CD4-positive, alpha-beta T cell treated with Interleukin-12 subunit alpha and Interleukin-12 subunit beta, for 1 hour (primary cell): Measurements from ENCODE around the gene MRRF.

Source experiments
- DNase-seq: peaks from one replicate; pipeline ENCODE4 v3.0.0-alpha.2; 2020

Gene MRRF

GRCh38 chr9:122333169-122333808, 68.6 kb downstream of the MRRF start:
- DNase-seq: no peak

GRCh38 chr9:122334916-122335315, 70.2 kb downstream of the MRRF start:
- no peak for DNase-seq

GRCh38 chr9:122336189-122336588, 71.5 kb downstream of the MRRF start:
- no peak for DNase-seq

GRCh38 chr9:122336866-122337555, 72.3 kb downstream of the MRRF start:
- no peak for DNase-seq

- DNase-seq: no peak
Measured at GRCh38 chr9:122337556-122337929, 72.9 kb downstream of the MRRF start.

- DNase-seq: no peak
Measured at GRCh38 chr9:122338536-122338935, 73.9 kb downstream of the MRRF start.

GRCh38 chr9:122338994-122339393, 74.3 kb downstream of the MRRF start:
- DNase-seq: no peak

- no peak for DNase-seq
Measured at GRCh38 chr9:122339579-122339978, 74.9 kb downstream of the MRRF start.

- no peak for DNase-seq
Measured at GRCh38 chr9:122340161-122340560, 75.5 kb downstream of the MRRF start.

GRCh38 chr9:122342323-122343050, 77.8 kb downstream of the MRRF start:
- no peak for DNase-seq

- DNase-seq: no peak
Measured at GRCh38 chr9:122346478-122347347, 82.0 kb downstream of the MRRF start.

- no peak for DNase-seq
Measured at GRCh38 chr9:122347348-122348287, 82.9 kb downstream of the MRRF start.

GRCh38 chr9:122348288-122348777, 83.7 kb downstream of the MRRF start:
- no peak for DNase-seq

GRCh38 chr9:122348791-122349190, 84.1 kb downstream of the MRRF start:
- DNase-seq: no peak

- DNase-seq: no peak
Measured at GRCh38 chr9:122349201-122349600, 84.5 kb downstream of the MRRF start.

- DNase-seq: peak; percentile 74
Measured at GRCh38 chr9:122350577-122351355, 86.1 kb downstream of the MRRF start.

- no peak for DNase-seq
Measured at GRCh38 chr9:122354536-122355199, 90.0 kb downstream of the MRRF start.

GRCh38 chr9:122355336-122355875, 90.7 kb downstream of the MRRF start:
- DNase-seq: no peak

GRCh38 chr9:122356627-122357026, 91.9 kb downstream of the MRRF start:
- no peak for DNase-seq

- DNase-seq: no peak
Measured at GRCh38 chr9:122360891-122361290, 96.2 kb downstream of the MRRF start.
